ENCODE measurements around the gene IGSF6. TPM values are rescaled to one million over a fixed set of nuclear protein-coding genes. Genes with fewer than 3 reads are reported as not detected.

The IGSF6 gene
- total and polyA plus RNA-seq, 9 of the 15 experiments (the other 6 are each of a cell fraction or from before 2014, with no cell fraction given), result 0.07 TPM; not detected in 8

DNA sequence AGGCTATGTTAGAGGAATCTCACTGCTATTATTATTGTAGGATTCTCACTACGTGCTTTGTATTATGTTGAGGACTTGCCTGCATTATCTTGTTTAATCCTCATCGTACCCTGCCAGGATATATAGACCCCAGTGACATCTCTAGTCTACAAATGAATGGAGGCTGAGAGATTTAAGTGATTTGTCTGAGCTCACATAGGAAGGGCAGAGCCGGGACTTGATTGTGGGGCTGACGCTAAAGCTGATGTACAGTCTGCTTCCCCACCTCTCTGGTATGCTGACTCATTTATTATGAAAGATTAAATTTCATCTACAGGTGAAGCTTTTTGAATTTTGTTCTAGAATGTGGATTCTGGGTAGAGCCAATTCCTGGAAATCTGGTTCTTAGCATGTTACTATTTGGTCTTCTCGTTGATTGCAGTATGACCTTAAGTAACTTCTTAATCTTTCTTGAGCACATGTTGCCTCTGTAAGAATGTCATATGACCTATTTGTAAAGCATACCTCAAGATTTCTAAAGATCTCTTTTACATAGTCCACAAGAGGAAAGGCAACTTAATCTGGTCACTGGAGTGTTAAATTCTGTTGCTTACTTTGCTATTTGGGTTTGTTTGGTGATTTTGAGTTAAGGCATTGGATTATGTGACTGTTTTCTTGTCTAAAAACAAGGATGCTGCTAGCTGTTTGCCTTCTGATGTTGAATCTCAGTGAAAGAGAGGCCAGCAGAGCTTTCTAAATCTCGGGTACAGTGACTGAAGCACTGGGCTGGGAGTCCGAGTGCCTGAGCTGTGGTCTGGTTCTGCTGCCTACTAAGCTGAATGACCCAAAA is 40.6 kb downstream of the IGSF6 start (continued):
- TF ChIP-seq, protein P1, sequence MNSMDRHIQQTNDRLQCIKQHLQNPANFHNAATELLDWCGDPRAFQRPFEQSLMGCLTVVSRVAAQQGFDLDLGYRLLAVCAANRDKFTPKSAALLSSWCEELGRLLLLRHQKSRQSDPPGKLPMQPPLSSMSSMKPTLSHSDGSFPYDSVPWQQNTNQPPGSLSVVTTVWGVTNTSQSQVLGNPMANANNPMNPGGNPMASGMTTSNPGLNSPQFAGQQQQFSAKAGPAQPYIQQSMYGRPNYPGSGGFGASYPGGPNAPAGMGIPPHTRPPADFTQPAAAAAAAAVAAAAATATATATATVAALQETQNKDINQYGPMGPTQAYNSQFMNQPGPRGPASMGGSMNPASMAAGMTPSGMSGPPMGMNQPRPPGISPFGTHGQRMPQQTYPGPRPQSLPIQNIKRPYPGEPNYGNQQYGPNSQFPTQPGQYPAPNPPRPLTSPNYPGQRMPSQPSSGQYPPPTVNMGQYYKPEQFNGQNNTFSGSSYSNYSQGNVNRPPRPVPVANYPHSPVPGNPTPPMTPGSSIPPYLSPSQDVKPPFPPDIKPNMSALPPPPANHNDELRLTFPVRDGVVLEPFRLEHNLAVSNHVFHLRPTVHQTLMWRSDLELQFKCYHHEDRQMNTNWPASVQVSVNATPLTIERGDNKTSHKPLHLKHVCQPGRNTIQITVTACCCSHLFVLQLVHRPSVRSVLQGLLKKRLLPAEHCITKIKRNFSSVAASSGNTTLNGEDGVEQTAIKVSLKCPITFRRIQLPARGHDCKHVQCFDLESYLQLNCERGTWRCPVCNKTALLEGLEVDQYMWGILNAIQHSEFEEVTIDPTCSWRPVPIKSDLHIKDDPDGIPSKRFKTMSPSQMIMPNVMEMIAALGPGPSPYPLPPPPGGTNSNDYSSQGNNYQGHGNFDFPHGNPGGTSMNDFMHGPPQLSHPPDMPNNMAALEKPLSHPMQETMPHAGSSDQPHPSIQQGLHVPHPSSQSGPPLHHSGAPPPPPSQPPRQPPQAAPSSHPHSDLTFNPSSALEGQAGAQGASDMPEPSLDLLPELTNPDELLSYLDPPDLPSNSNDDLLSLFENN (IDR thresholded peaks at IDR 0.05; ENCODE audit: low read depth in 2 of 2, low read length in 2 of 2), result 0 out of 4 replicates have a peak, but pooled peaks of 1 of the 2 experiments have one; percentile 53
- TF ChIP-seq JUNB (CRISPR knock-in tag; conservative IDR thresholded peaks at IDR 0.05) (no peak), KDM2B (CRISPR knock-in tag; IDR thresholded peaks at IDR 0.05) (no peak), MXI1 (IDR thresholded peaks at IDR 0.05; ENCODE audit: low read depth, low read length) (no peak), DACH1 (IDR thresholded peaks at IDR 0.05; ENCODE audit: partially characterized antibody) (peak; percentile 52), ZFPM2 (CRISPR knock-in tag; IDR thresholded peaks at IDR 0.05) (no peak), ZNF354B (CRISPR knock-in tag; IDR thresholded peaks at IDR 0.05) (no peak), NR2C2 (CRISPR knock-in tag; IDR thresholded peaks at IDR 0.05) (no peak), NR2C2 (tag; IDR thresholded peaks at IDR 0.05) (peak; percentile 55; the same call in 1 of the 2 replicates), L3MBTL2 (IDR thresholded peaks at IDR 0.05) (peak; percentile 54; the same call in 1 of the 2 replicates), CREB1 (IDR thresholded peaks at IDR 0.05) (no peak), CREB1 (CRISPR knock-in tag; IDR thresholded peaks at IDR 0.05) (no peak), ZNF23 (CRISPR knock-in tag; IDR thresholded peaks at IDR 0.05) (no peak), ZEB2 (IDR thresholded peaks at IDR 0.05) (peak; percentile 88), TCF7 (IDR thresholded peaks at IDR 0.05; ENCODE audit: borderline replicate concordance) (no peak), ZNF347 (CRISPR knock-in tag; IDR thresholded peaks at IDR 0.05; ENCODE audit: low read depth) (no peak), RB1 (IDR thresholded peaks at IDR 0.05; ENCODE audit: low read depth) (no peak), ZZZ3 (IDR thresholded peaks at IDR 0.05) (no peak), NFRKB (IDR thresholded peaks at IDR 0.05; ENCODE audit: low read depth) (no peak), SMARCB1 (IDR thresholded peaks at IDR 0.05; ENCODE audit: insufficient read length, low read depth) (peak; percentile 51), ZNF507 (tag; conservative IDR thresholded peaks at IDR 0.05) (no peak), HDGF (IDR thresholded peaks at IDR 0.05) (no peak)
- TF ChIP-seq, protein P2, sequence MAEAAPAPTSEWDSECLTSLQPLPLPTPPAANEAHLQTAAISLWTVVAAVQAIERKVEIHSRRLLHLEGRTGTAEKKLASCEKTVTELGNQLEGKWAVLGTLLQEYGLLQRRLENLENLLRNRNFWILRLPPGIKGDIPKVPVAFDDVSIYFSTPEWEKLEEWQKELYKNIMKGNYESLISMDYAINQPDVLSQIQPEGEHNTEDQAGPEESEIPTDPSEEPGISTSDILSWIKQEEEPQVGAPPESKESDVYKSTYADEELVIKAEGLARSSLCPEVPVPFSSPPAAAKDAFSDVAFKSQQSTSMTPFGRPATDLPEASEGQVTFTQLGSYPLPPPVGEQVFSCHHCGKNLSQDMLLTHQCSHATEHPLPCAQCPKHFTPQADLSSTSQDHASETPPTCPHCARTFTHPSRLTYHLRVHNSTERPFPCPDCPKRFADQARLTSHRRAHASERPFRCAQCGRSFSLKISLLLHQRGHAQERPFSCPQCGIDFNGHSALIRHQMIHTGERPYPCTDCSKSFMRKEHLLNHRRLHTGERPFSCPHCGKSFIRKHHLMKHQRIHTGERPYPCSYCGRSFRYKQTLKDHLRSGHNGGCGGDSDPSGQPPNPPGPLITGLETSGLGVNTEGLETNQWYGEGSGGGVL (CRISPR knock-in tag; IDR thresholded peaks at IDR 0.05), result no peak
